Pancreas (tissue), 10 donors: ENCODE results near the gene HSPA6. TPM values are rescaled to one million over a fixed set of nuclear protein-coding genes. Genes with fewer than 3 reads are reported as not detected.
"Not testable (repeated sequence)": the region's sequence is repeated elsewhere in the genome, so short reads cannot be mapped to it uniquely, and the experiment has no call there.

Source experiments
- ATAC-seq, 4 donors: fragments of 200-7000 bp; cut with Tn5 transposase; one replicate each; pipeline versions ENCODE4 v1.8.0 to v1.9.1; 2020; ENCODE audit warnings: mild to moderate bottlenecking in 4 of 4, moderate library complexity in 4 of 4
- DNase-seq, 6 donors: peaks; one replicate each; pipeline ENCODE4 v3.0.0-alpha.2; 2020
- FAIRE-seq: peaks from 2 replicates; lab custom pipeline; 2012; peaks lifted over from hg19 to GRCh38; lab: Jason Lieb, UNC
- H3K27ac ChIP-seq, 4 donors: fragments of 200-600 bp; sonication (generic); 1 replicate in 3 of 4; 2 replicates in 1 of 4; pipeline versions ENCODE4 v1.5.0 to v1.8.0; 2020
- H3K27me3 ChIP-seq, 4 donors: fragments of 200-600 bp; one replicate each; pipeline ENCODE4 v1.8.0; 2021
- H3K36me3 ChIP-seq, 3 donors: fragments of 200-600 bp; sonication (generic) in 1 of 3; one replicate each; pipeline versions ENCODE4 v1.5.0 to v1.8.0; 2020 to 2021
- H3K4me1 ChIP-seq, 3 donors: fragments of 200-600 bp; one replicate each; pipeline ENCODE4 v1.8.0; 2021
- H3K4me3 ChIP-seq, 4 donors: fragments of 200-600 bp; sonication (generic) in 2 of 4; one replicate each; pipeline versions ENCODE4 v1.5.0 to v1.8.0; 2020 to 2021
- H3K9me3 ChIP-seq, 4 donors: fragments of 200-600 bp; one replicate each; pipeline ENCODE4 v1.8.0; 2021
- WGBS, 2 donors: extraction: QIAGEN DNeasy Blood & Tissue Kit; methylation state at CpG; one replicate each; pipeline ENCODE4 v1.1.7; 2013; 5-methylcytosine and 5-hydroxymethylcytosine counted together
- intact Hi-C, 3 donors: fragments of 100-400 bp; cut with DNase I; formaldehyde crosslinking; loops; one replicate each; pipeline versions ENCODE4 v1.11.1 to v1.14.2; 2022
- polyA plus RNA-seq, 2 donors: library from polyadenylated mRNA; stranded (reverse); fragments of 200-250 nt; gene quantifications; one replicate each; pipeline ENCODE4 v1.2.3, GENCODE V29; 2013
- total RNA-seq, 6 donors: library from RNA; stranded (reverse); fragmentation: NEBNext Ultra II Directional in 4 of 6; extraction: Animal tissue kit (Norgen Biotek cat#: 25700) in 4 of 6; gene quantifications; one replicate each; pipeline versions ENCODE4 v1.2.1 to v1.2.4, GENCODE V29; 2021 to 2023
- donor health status: healthy with polysubstance abuse.
- donor health status: DM: no; HTN: no; CAD: no; lungs with moderate emphysema.
- donor health status: DM: no; HTN: no; CAD: no.
- donor health status: control.
- donor health status: control.
- donor health status: Bipolar disorder and iron deficiency.
- donor health status: DM: yes; HTN: yes; CAD: no.
- donor health status: DM: no; HTN: no; CAD: no.
- donor health status: DM: no; HTN: no; CAD: no.
- donor health status: DM: yes; HTN: yes; CAD: no.

The HSPA6 gene
- total and polyA plus RNA-seq, 8 donors = 0.19 to 3.4 (median 1.4) TPM

GRCh38 chr1:161538925-161539479 is 14.7 kb downstream of the HSPA6 start:
- FAIRE-seq, H3K36me3 ChIP-seq, H3K4me3 ChIP-seq, ATAC-seq, H3K27me3 ChIP-seq, H3K4me1 ChIP-seq, H3K27ac ChIP-seq, intact Hi-C loops, DNase-seq, H3K9me3 ChIP-seq: not testable (repeated sequence)
- 85 to 88% methylated on average over 7 of the region's 7 CpGs for WGBS, 2 donors

- H3K36me3 ChIP-seq, H3K4me1 ChIP-seq, H3K9me3 ChIP-seq, H3K27me3 ChIP-seq, intact Hi-C loops, FAIRE-seq: not testable (repeated sequence)
- peak overlapping the region in 2 of 4 donors; percentile 18 to 42 for H3K27ac ChIP-seq
- peak; percentile 58 to 87 (median 82) for DNase-seq
- peak; percentile 79 to 86 (median 81) for ATAC-seq
- H3K4me3 ChIP-seq = peak overlapping the region in 3 of 4 donors; percentile 12 to 36 (median 27)
- WGBS, 2 donors = 2 to 3% methylated on average over 41 of the region's 41 CpGs
These were observed 15.6 kb downstream of the HSPA6 start for GRCh38 chr1:161539731-161540569.

- H3K4me3 ChIP-seq = peak overlapping the region in 2 of 4 donors; percentile 27 to 36
- H3K36me3 ChIP-seq, H3K27me3 ChIP-seq, DNase-seq, intact Hi-C loops, H3K4me1 ChIP-seq, H3K9me3 ChIP-seq, FAIRE-seq: not testable (repeated sequence)
- ATAC-seq = peak; percentile 41 to 59 (median 43)
- 43 to 46% methylated on average over 10 of the region's 10 CpGs for WGBS, 2 donors
- H3K27ac ChIP-seq = peak overlapping the region in 2 of 4 donors; percentile 18 to 42
These were observed 16.2 kb downstream of the HSPA6 start for GRCh38 chr1:161540570-161540960.

GRCh38 chr1:161542091-161542559 is 17.8 kb downstream of the HSPA6 start:
- FAIRE-seq, H3K4me1 ChIP-seq, intact Hi-C loops, DNase-seq, H3K9me3 ChIP-seq, H3K27ac ChIP-seq, H3K27me3 ChIP-seq, H3K36me3 ChIP-seq, H3K4me3 ChIP-seq, ATAC-seq: not testable (repeated sequence)
- WGBS, 2 donors = 80 to 82% methylated on average over 5 of the region's 5 CpGs

- H3K27me3 ChIP-seq, H3K4me1 ChIP-seq, DNase-seq, H3K36me3 ChIP-seq, H3K27ac ChIP-seq, FAIRE-seq, intact Hi-C loops, ATAC-seq, H3K9me3 ChIP-seq, H3K4me3 ChIP-seq: not testable (repeated sequence)
- 77 to 78% methylated on average over 1 of the region's 1 CpG for WGBS, 2 donors
These were observed 18.8 kb downstream of the HSPA6 start for GRCh38 chr1:161543125-161543524.

GRCh38 chr1:161545005-161545731 is 20.8 kb downstream of the HSPA6 start:
- H3K4me3 ChIP-seq, DNase-seq, H3K4me1 ChIP-seq, H3K27me3 ChIP-seq, intact Hi-C loops, H3K27ac ChIP-seq, H3K9me3 ChIP-seq, FAIRE-seq, H3K36me3 ChIP-seq, ATAC-seq: not testable (repeated sequence)
- WGBS, 2 donors = 76 to 82% methylated on average over 10 of the region's 11 CpGs

GRCh38 chr1:161547995-161548741 is 23.8 kb downstream of the HSPA6 start:
- H3K36me3 ChIP-seq, intact Hi-C loops, H3K27ac ChIP-seq, H3K4me1 ChIP-seq, H3K4me3 ChIP-seq, H3K27me3 ChIP-seq, H3K9me3 ChIP-seq, FAIRE-seq, DNase-seq: not testable (repeated sequence)
- 88 to 90% methylated on average over 8 of the region's 8 CpGs for WGBS, 2 donors
- peak in 1 of 4 donors; percentile 9 for ATAC-seq

GRCh38 chr1:161548749-161549406 is 24.5 kb downstream of the HSPA6 start:
- FAIRE-seq, H3K27ac ChIP-seq, intact Hi-C loops, DNase-seq, H3K4me1 ChIP-seq, H3K4me3 ChIP-seq, H3K36me3 ChIP-seq, H3K9me3 ChIP-seq, H3K27me3 ChIP-seq: not testable (repeated sequence)
- ATAC-seq = peak in 2 of 4 donors; percentile 50 to 69
- 88 to 92% methylated on average over 1 of the region's 2 CpGs for WGBS, 2 donors
